ENCODE measurements around the gene KCNQ2.

- TF ChIP-seq CTCF (IDR thresholded peaks at IDR 0.05) (no peak), POLR2A (IDR thresholded peaks at IDR 0.05) (no peak), POLR2AphosphoS5 (IDR thresholded peaks at IDR 0.05) (no peak)
These were observed 31.0 kb downstream of the KCNQ2 start for GRCh38 chr20:63441136-63442099.

All from gastroesophageal sphincter (tissue), 3 donors.